ENCODE results near the gene ADCY2. TPM values are rescaled to one million over a fixed set of nuclear protein-coding genes. Genes with fewer than 3 reads are reported as not detected.

The ADCY2 gene
- total and polyA plus RNA-seq, 5 donors = 0.20 to 1.5 (median 0.45) TPM

GRCh38 chr5:7872517-7873130 is 476.7 kb downstream of the ADCY2 start:
- H3K4me1 ChIP-seq (ENCODE audit: control insufficient read depth, insufficient read depth, low read length) = no peaks in the 10 kb centered on the region
- intact Hi-C loops (cut with DNase I) = no loop called here
- no peak overlapping the region for H3K4me3 ChIP-seq (ENCODE audit: low read length)
- no peak overlapping the region for H3K27ac ChIP-seq (ENCODE audit: low read length)
- H3K27me3 ChIP-seq (ENCODE audit: control insufficient read depth, insufficient read depth) = no peaks in the 10 kb centered on the region
- WGBS = 71% methylated on average over 4 of the region's 4 CpGs
- DNase-seq = no peak
- peaks cover 4% of the 10 kb centered on the region for H3K9me3 ChIP-seq (ENCODE audit: control insufficient read depth, low read length)
- ATAC-seq = no peak

GRCh38 chr5:7873216-7873615 is 477.3 kb downstream of the ADCY2 start:
- WGBS = 82% methylated on average over 9 of the region's 9 CpGs
- H3K27ac ChIP-seq (ENCODE audit: low read length) = no peak overlapping the region
- peaks cover 4% of the 10 kb centered on the region for H3K9me3 ChIP-seq (ENCODE audit: control insufficient read depth, low read length)
- H3K4me1 ChIP-seq (ENCODE audit: control insufficient read depth, insufficient read depth, low read length) = no peaks in the 10 kb centered on the region
- ATAC-seq = no peak
- intact Hi-C loops (cut with DNase I) = no loop called here
- no peaks in the 10 kb centered on the region for H3K27me3 ChIP-seq (ENCODE audit: control insufficient read depth, insufficient read depth)
- no peak overlapping the region for H3K4me3 ChIP-seq (ENCODE audit: low read length)
- no peak for DNase-seq

GRCh38 chr5:7874639-7875038 is 478.7 kb downstream of the ADCY2 start:
- Histone ChIP-seq H3K4me3 (ENCODE audit: low read length) (no peak overlapping the region), H3K4me1 (ENCODE audit: control insufficient read depth, insufficient read depth, low read length) (no peaks in the 10 kb centered on the region), H3K9me3 (ENCODE audit: control insufficient read depth, low read length) (peaks cover 4% of the 10 kb centered on the region), H3K27me3 (ENCODE audit: control insufficient read depth, insufficient read depth) (no peaks in the 10 kb centered on the region), H3K27ac (ENCODE audit: low read length) (no peak overlapping the region)
- no peak for ATAC-seq
- no peak for DNase-seq
- intact Hi-C loops (cut with DNase I) = no loop called here
- WGBS = 98% methylated on average over 2 of the region's 2 CpGs

- H3K4me1 ChIP-seq (ENCODE audit: control insufficient read depth, insufficient read depth, low read length) = no peaks in the 10 kb centered on the region
- intact Hi-C loops (cut with DNase I) = no loop called here
- DNase-seq = no peak
- H3K4me3 ChIP-seq (ENCODE audit: low read length) = no peak overlapping the region
- no peaks in the 10 kb centered on the region for H3K27me3 ChIP-seq (ENCODE audit: control insufficient read depth, insufficient read depth)
- 95% methylated on average over 4 of the region's 4 CpGs for WGBS
- ATAC-seq = no peak
- no peak overlapping the region for H3K27ac ChIP-seq (ENCODE audit: low read length)
- H3K9me3 ChIP-seq (ENCODE audit: control insufficient read depth, low read length) = peaks cover 7% of the 10 kb centered on the region
These were observed 479.2 kb downstream of the ADCY2 start for GRCh38 chr5:7875151-7875550.

GRCh38 chr5:7876867-7877266 is 480.9 kb downstream of the ADCY2 start:
- intact Hi-C loops (cut with DNase I) = no loop called here
- no peaks in the 10 kb centered on the region for H3K4me1 ChIP-seq (ENCODE audit: control insufficient read depth, insufficient read depth, low read length)
- WGBS = 91% methylated on average over 3 of the region's 3 CpGs
- no peak overlapping the region for H3K4me3 ChIP-seq (ENCODE audit: low read length)
- no peaks in the 10 kb centered on the region for H3K27me3 ChIP-seq (ENCODE audit: control insufficient read depth, insufficient read depth)
- ATAC-seq (no peak), DNase-seq (no peak)
- peaks cover 6% of the 10 kb centered on the region for H3K9me3 ChIP-seq (ENCODE audit: control insufficient read depth, low read length)
- H3K27ac ChIP-seq (ENCODE audit: low read length) = no peak overlapping the region

- H3K4me1 ChIP-seq (ENCODE audit: control insufficient read depth, insufficient read depth, low read length) = no peaks in the 10 kb centered on the region
- no peaks in the 10 kb centered on the region for H3K27me3 ChIP-seq (ENCODE audit: control insufficient read depth, insufficient read depth)
- peaks cover 6% of the 10 kb centered on the region for H3K9me3 ChIP-seq (ENCODE audit: control insufficient read depth, low read length)
- H3K27ac ChIP-seq (ENCODE audit: low read length) = no peak overlapping the region
- H3K4me3 ChIP-seq (ENCODE audit: low read length) = no peak overlapping the region
- intact Hi-C loops (cut with DNase I) = no loop called here
- ATAC-seq (no peak), DNase-seq (peak in 1 of 3 donors; percentile 34)
- 62% methylated on average over 9 of the region's 9 CpGs for WGBS
These were observed 481.9 kb downstream of the ADCY2 start for GRCh38 chr5:7877851-7878250.

GRCh38 chr5:7878381-7878873 is 482.5 kb downstream of the ADCY2 start:
- Histone ChIP-seq H3K27ac (ENCODE audit: low read length) (no peak overlapping the region), H3K4me3 (ENCODE audit: low read length) (no peak overlapping the region), H3K4me1 (ENCODE audit: control insufficient read depth, insufficient read depth, low read length) (no peaks in the 10 kb centered on the region), H3K9me3 (ENCODE audit: control insufficient read depth, low read length) (peaks cover 6% of the 10 kb centered on the region), H3K27me3 (ENCODE audit: control insufficient read depth, insufficient read depth) (no peaks in the 10 kb centered on the region)
- intact Hi-C loops (cut with DNase I) = no loop called here
- no peak for ATAC-seq
- DNase-seq = no peak

Measured in right cardiac atrium (tissue), 5 donors.